ENCODE results near the gene BLTP3B. TPM values are rescaled to one million over a fixed set of nuclear protein-coding genes. Genes with fewer than 3 reads are reported as not detected.

Gene BLTP3B
- total and polyA plus RNA-seq, 2 of the 13 experiments (the other 11 are each of a cell fraction or from before 2014, with no cell fraction given), result 15.6 to 24.4 TPM

DNA sequence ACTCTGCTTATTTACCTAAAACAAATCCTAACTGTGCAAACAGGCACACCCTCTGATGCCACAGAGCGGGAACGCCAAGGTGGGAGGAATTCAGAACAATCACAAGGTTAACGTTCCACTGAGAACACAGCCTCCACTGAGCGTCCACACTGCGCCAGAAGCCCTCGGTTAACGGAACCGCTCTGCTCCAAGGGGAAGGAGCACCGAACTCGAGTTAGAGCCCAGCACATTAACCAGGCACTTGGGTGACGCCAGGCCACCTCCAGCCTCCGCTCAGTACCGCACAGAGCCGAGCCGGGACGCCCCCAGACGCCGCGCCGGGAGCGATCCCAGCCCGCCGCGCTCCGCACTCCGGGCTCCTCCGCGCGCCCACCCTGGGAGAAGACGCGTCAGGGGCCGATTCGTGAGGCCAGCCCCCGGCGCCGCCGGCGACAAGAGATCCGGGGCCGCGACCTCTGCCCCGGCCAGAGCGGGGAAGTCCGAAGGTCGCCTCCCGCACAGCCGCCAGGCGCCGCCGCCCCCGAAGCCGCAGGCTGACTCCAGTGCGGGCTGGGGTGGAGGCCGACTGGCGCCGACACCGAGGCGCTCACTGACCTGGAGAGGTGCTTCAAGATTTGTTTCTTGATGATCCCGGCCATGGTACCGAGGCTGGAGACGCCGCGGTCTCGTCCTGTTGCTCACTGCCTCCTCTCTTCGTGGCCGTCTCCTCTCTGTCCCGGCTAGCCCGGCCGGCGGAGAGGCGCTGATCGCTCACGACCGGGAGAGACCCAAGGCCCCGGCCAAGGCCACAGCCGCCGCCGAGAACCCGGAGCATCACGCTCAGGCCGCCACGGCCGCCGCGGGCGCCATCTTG, 450 bp downstream of the BLTP3B start:
- Histone ChIP-seq H2AFZ (ENCODE audit: low read length) (no peak overlapping the region), H3K9me3 (ENCODE audit: low read length) (no peaks in the 10 kb centered on the region), H3K27ac (ENCODE audit: extremely low read length, insufficient read depth, low read length) (peak overlapping the region; percentile 99), H3K9ac (ENCODE audit: insufficient read depth, low read depth, low read length) (peak overlapping the region; percentile 96), H3K79me2 (ENCODE audit: insufficient read depth, low read length) (peaks cover 46% of the 10 kb centered on the region), H3K4me3 (replicated peaks in 1 of 3; ENCODE audit: insufficient read depth in 1 of 3, low read depth in 2 of 3, low read length in 3 of 3) (peak overlapping the region; percentile 96 to 99 (median 97)), H3K4me1 (ENCODE audit: insufficient read depth, low read length) (peaks cover 71% of the 10 kb centered on the region), H4K20me1 (ENCODE audit: insufficient read depth, low read length) (peaks cover 21% of the 10 kb centered on the region), H3K27me3 (ENCODE audit: control insufficient read depth in 1 of 2, insufficient read depth in 2 of 2, low read length in 2 of 2) (no peaks in the 10 kb centered on the region; a peak in 1 of 5 replicates), H3K36me3 (replicated peaks in 1 of 2; ENCODE audit: control insufficient read depth in 1 of 2, insufficient read depth in 2 of 2, low read length in 2 of 2) (peaks cover 0 to 1% of the 10 kb centered on the region in 2 experiments; a peak in 2 of 5 replicates), H3K4me2 (ENCODE audit: low read depth, low read length) (peak overlapping the region; percentile 91)
- no TSS peak for BruUV-seq (replicated peaks)
- peak; percentile 76 for ATAC-seq
- in situ Hi-C loops (cut with HindIII; ENCODE audit: extremely low pct_ligation_motif_present, low pct_unique_long_range_greater_than_20kb), result no loop called here
- 6% methylated on average over 8 of the region's 86 CpGs for WGBS (ENCODE audit: low lambda C conversion rate)
- intact Hi-C loops (cut with micrococcal nuclease; ENCODE audit: unreplicated experiment), result loop anchor here (2.0 to 5.0 kb wide), 2 partner anchors 59 to 125 kb away; partner anchors contain the start of genes ACTR6, DEPDC4 and SCYL2
- DNase-seq (ENCODE audit: low spot score), result peak; percentile 72
- ChIA-PET CTCF (ENCODE audit: low intra/inter-chr PET ratio, low total read pairs) (no interaction called here), POLR2A (no interaction called here)
- FAIRE-seq, result peak; percentile 81
- TF ChIP-seq MAFF (IDR thresholded peaks at IDR 0.05; ENCODE audit: low read depth, low read length) (no peak), TMF1 (CRISPR knock-in tag; IDR thresholded peaks at IDR 0.05; ENCODE audit: low read depth) (peak; percentile 57; the same call in 1 of the 2 replicates), ZNF121 (CRISPR knock-in tag; IDR thresholded peaks at IDR 0.05) (0 out of 2 replicates have a peak, but pooled peaks have one; percentile 23), ZNF879 (CRISPR knock-in tag; IDR thresholded peaks at IDR 0.05) (peak; percentile 25; the same call in 1 of the 2 replicates), REPIN1 (CRISPR knock-in tag; IDR thresholded peaks at IDR 0.05; ENCODE audit: borderline replicate concordance, low read depth) (no peak), ZNF816 (CRISPR knock-in tag; IDR thresholded peaks at IDR 0.05; ENCODE audit: borderline replicate concordance) (no peak), ZNF644 (CRISPR knock-in tag; IDR thresholded peaks at IDR 0.05; ENCODE audit: low read depth) (no peak), NFE2L1 (CRISPR knock-in tag; IDR thresholded peaks at IDR 0.05; ENCODE audit: borderline replicate concordance) (no peak), ZNF562 (CRISPR knock-in tag; IDR thresholded peaks at IDR 0.05; ENCODE audit: borderline replicate concordance) (no peak), ZNF292 (CRISPR knock-in tag; IDR thresholded peaks at IDR 0.05; ENCODE audit: borderline replicate concordance, low read depth) (no peak), ESRRA (CRISPR knock-in tag; IDR thresholded peaks at IDR 0.05; ENCODE audit: low read depth) (peak; percentile 87), ZNF430 (CRISPR knock-in tag; IDR thresholded peaks at IDR 0.05) (peak; percentile 64), ATAD3A (CRISPR knock-in tag; IDR thresholded peaks at IDR 0.05) (no peak), DNMT3B (CRISPR knock-in tag; conservative IDR thresholded peaks at IDR 0.05) (no peak), SMAD3 (CRISPR knock-in tag; IDR thresholded peaks at IDR 0.05) (0 out of 2 replicates have a peak, but pooled peaks have one; percentile 0), ZNF850 (CRISPR knock-in tag; conservative IDR thresholded peaks at IDR 0.05) (no peak), JDP2 (CRISPR knock-in tag; IDR thresholded peaks at IDR 0.05; ENCODE audit: borderline replicate concordance) (no peak), MTF2 (CRISPR knock-in tag; IDR thresholded peaks at IDR 0.05; ENCODE audit: borderline replicate concordance) (no peak)
- TF ChIP-seq, protein P1, sequence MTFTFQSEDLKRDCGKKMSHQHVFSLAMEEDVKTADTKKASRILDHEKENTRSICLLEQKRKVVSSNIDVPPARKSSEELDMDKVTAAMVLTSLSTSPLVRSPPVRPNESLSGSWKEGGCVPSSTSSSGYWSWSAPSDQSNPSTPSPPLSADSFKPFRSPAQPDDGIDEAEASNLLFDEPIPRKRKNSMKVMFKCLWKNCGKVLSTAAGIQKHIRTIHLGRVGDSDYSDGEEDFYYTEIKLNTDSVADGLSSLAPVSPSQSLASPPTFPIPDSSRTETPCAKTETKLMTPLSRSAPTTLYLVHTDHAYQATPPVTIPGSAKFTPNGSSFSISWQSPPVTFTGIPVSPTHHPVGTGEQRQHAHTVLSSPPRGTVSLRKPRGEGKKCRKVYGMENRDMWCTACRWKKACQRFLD (CRISPR knock-in tag; IDR thresholded peaks at IDR 0.05; ENCODE audit: borderline replicate concordance), result 0 out of 2 replicates have a peak, but pooled peaks have one; percentile 44
- TF ChIP-seq, protein P2, sequence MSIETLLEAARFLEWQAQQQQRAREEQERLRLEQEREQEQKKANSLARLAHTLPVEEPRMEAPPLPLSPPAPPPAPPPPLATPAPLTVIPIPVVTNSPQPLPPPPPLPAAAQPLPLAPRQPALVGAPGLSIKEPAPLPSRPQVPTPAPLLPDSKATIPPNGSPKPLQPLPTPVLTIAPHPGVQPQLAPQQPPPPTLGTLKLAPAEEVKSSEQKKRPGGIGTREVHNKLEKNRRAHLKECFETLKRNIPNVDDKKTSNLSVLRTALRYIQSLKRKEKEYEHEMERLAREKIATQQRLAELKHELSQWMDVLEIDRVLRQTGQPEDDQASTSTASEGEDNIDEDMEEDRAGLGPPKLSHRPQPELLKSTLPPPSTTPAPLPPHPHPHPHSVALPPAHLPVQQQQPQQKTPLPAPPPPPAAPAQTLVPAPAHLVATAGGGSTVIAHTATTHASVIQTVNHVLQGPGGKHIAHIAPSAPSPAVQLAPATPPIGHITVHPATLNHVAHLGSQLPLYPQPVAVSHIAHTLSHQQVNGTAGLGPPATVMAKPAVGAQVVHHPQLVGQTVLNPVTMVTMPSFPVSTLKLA (IDR thresholded peaks at IDR 0.05), result no peak
- TF ChIP-seq, protein P3, sequence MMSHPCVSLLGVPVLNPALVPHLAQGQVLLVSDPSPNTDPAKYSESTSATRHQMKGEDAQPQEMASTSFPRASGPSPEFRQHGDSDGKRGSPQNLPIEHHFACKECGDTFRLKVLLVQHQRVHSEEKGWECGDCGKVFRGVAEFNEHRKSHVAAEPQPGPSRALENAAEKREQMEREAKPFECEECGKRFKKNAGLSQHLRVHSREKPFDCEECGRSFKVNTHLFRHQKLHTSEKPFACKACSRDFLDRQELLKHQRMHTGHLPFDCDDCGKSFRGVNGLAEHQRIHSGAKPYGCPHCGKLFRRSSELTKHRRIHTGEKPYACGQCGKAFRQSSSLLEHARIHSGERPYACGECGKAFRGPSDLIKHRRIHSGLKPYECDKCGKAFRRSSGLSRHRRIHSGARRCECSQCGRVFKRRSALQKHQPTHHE (CRISPR knock-in tag; IDR thresholded peaks at IDR 0.05; ENCODE audit: borderline replicate concordance), result no peak; the same call in 1 of the 2 replicates

Data from HepG2 (cell line).